HG03097 (cell line): ENCODE results near the gene ZNF385D.

Experiments
- ATAC-seq: cut with Tn5 transposase; IDR thresholded peaks from one replicate; pipeline ENCODE4 v1.9.1; 2021; ENCODE audit not compliant: unreplicated experiment, low FRiP score

The ZNF385D gene

DNA sequence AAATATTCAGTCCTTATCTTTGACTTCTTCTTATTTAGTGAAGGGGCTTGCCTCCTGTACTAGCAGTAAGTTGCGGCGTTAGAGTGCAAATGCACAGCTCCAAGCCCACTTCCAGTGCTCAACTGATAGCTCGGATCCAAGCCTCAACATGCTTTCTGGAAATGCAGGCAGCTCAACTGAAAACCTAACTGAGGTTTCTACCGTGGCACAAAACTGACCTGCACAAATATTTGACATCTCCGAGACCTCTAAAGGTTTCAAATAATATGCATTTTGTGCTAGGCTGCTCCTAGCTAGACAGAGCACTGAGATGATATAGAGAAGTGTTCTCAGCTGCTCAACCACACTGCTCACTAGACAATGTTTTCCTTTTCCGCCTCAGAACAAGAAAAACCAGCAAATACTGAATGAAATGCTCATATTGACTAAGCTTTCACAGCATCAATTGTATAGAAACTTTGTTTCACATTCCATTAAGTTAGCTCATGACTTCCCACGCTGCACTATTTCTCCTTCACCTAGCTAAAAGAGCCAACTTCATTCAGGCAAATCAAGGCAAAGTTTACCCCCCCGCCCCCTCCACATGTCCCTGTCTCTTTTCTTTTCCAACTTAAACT lies 822 bp downstream of the ZNF385D start:
- no peak for ATAC-seq

DNA sequence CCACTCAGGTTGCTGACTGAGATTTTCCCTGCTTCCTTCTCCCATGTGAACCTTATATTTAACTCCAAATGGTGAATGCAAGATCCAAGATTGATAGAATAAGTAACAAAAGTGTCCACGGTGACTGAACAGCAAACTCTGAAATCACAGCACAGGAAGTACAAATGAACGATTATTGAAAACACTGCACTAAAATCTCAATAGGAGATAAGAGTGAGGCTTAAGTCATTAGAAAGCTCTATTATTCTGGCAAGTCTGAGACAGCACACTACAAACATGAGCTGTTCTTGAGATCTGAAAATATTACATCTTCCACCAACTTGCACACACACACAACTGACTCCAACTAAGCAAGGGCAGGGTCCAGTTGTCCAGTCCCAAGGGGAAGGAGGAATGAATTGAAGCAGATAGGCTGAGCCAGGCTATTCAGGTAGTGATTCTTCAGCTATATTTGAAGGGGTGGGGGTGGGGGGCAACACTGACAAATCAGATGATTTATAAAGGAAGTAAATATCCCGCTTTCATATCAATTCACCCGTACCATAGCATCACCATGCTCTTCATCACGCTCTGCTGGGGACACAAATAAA lies 2.9 kb downstream of the ZNF385D start:
- ATAC-seq = no peak

DNA sequence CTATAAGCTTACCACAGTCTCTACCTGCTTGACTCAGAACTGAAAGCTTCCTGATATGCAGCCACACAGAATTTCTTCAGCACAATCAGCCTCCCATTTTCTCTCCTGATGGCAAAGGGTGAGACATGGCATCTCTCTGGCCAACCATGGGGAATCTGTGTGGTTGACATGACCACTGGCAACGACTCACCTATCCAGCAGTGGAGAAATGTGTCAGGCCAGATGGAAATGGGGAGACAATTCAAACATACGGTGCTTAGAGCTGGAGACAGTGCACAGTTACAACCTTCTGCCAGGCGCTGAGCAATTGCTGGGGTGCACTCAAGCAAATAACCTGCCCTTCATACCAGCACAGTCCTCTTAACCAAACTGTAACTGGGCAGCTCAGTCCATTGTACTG lies 3.6 kb downstream of the ZNF385D start:
- ATAC-seq = no peak

DNA sequence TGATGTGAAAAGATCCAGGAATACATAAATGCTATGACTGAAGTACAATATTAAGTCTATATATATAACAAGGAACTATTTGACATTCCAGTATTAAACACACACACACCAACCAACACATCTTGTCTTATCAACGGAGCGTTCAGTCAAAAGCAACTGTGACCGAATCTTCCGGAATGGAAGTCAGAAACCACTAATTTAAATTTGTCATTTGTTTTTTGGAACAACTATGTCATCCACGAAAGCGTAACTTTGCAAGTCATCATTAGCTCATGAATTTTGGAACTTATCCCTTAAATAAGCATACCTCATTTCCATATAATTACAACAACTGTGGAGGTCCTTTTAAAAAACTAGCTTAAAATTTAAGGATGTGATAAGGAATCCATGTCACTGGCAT lies 5.0 kb downstream of the ZNF385D start:
- ATAC-seq = no peak

DNA sequence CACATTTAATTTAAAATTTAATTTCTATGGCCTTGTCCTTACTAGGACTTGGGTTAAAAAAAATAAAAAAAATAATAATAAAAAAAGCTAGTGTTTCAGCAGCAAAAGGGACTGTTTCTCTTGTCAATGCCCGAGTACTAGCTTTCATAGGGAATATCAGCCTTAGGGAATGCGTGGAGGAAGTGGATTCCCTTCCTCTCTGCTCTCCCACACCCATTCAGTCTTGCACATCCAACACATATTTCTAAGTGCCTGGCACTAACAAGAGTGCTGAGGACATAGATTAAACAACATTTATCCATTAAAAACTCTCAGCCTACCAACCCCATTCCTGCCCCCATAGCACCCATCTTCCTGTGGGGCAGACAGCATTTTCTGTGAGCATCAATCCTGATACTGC lies 6.2 kb downstream of the ZNF385D start:
- no peak for ATAC-seq

DNA sequence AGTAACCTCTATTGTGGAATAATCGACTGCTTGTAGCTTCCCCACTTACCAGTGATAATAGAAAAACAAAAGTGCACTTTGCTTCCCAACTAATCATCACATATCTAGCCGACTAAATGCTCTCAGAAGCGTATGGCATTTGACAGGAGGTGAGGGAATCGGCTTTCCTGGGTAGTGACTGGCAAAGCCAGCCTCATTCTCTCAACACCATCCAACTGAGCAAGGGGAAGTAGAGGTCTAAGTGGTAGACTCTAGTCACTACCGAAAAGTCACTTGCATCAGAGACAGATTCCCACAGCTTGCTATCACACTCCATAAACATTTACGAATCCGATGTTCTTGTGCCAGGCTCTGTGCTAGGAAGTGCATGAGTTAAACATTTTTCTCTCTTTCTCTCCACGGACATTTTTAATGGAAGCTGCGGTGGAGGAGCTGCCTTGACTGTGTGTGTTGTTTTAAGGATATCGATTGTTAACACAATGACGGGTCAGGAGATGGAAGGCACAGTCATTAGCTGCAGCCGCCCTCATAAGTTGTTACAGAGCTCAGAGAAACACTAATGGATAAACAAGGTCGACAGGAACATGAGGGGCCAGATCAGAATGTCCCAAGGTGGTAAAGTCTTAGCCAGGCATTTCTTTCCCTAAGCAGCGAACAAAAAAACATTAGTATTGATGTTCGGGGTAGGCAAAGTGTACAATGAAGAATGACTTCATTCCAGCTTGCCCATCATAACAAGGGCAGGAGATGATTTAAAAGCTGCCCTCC lies 11.9 kb downstream of the ZNF385D start:
- no peak for ATAC-seq

DNA sequence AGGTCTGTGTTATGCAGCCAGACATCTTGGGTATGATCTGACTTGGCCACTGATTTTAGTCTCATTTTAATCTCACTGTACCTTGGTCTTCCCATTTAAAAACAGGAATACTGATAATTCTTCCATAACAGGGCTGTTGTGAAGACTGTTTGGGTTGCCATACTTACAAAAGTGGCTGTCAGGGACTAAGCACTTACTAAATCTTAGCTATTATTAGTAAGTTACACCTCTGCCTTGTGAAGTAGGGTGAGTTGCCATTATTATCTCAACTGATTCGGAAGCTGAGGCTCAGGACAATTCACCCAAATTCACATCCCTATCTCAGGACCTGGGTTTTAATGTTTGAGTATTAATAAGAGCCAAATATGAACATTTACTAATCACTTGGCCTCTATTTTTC lies 12.7 kb downstream of the ZNF385D start:
- no peak for ATAC-seq

DNA sequence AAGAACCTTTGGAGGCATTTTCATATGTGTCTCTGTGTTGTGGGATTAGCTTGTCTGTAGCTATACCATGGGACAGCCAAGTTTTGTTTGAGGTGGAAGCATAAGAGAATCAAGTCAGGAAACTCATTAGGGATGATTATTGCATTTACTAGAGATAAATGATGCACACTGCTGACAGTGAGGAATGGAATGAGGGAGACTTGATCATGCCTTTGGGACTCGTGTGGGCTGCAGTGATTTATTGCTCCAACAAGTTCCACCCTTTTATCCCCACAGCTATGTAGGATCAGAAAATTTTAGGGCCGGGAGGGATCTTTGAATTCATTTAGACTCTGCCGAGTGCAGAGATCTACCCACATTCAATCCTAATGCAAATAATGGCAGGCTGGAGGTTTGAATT lies 16.3 kb downstream of the ZNF385D start:
- no peak for ATAC-seq

- no peak for ATAC-seq
These were observed 21.0 kb downstream of the ZNF385D start for GRCh38 chr3:21729888-21730459.

- no peak for ATAC-seq
These were observed 21.7 kb downstream of the ZNF385D start for GRCh38 chr3:21729331-21729730.

DNA sequence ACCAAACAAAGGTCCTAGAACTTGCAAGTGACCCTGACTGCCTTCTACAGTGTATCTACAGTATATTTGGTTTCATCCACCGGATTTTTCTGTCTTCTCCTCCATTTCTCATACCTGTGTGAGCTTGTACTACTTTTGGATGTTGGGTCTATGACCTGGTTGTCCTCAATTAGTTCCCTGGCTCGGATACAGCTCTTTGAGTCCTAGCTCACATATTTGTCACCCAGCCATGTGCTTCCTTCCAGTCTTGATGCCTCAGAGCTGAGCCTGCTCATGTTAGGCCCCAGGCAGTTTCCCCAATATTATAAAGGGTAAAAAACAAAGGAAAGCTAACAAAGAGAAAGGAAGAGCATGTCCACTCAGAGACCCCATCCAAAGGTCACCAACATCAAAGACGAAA lies 28.2 kb downstream of the ZNF385D start:
- ATAC-seq = no peak

DNA sequence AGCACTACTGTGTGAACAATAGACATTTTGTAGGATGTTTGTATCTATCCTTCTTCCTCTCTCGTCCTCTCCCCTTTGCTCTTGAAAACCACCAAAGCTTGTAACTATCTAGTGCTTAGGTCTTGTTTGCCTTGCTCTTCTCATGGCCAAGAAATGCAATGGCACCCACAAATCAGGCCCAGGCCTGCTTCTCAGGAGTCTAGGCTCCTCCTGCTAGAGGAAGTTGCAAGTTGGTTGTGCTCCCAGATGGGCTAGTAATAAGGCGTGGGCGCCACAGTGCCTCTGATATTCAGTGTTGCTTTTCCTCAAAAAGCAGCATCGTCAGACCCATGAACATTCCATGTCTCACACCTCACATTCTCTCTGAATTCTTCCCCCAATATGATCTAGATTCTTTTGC lies 28.7 kb downstream of the ZNF385D start:
- no peak for ATAC-seq

GRCh38 chr3:21718943-21719591 lies 31.9 kb downstream of the ZNF385D start:
- no peak for ATAC-seq

GRCh38 chr3:21718161-21718765 lies 32.7 kb downstream of the ZNF385D start:
- no peak for ATAC-seq

GRCh38 chr3:21715662-21716061 lies 35.3 kb downstream of the ZNF385D start:
- ATAC-seq = no peak

- ATAC-seq = no peak
These were observed 45.2 kb downstream of the ZNF385D start for GRCh38 chr3:21705769-21706168.

DNA sequence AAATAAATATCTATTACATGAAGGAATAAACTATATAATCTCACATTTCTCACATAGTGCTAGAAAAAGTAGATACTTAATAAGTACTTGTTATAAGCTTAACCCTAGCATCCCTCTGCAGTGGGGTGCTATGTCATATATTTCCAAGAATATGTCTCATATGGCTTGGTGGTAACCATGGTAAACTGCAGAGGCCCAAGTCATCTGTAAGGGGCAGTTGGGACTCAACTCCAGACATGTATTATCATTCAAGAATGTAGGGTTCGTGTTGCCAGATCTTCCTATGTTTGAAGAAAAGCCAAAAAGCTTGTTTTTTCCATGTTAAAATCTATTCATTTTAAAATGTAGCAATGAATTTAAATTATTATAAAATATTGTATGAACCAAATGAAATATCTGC lies 46.2 kb downstream of the ZNF385D start:
- no peak for ATAC-seq

GRCh38 chr3:21703291-21703690 lies 47.7 kb downstream of the ZNF385D start:
- ATAC-seq = no peak

DNA sequence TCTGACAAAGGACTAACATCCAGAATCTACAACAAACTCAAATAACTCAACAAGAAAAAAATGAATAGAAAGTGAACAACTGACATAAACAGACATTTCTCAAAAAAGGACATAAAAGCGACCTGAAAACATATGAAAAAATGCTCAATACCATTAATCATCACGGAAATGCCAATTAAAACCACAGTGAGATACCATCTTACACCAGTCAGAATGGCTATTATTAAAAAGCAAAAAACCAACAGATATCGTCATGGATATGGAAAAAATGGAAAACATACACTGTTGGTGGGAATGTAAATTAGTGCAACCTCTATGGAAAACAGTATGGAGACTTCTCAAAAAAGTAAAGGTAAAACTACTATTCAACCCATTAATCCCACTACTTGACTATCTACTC lies 53.3 kb downstream of the ZNF385D start:
- no peak for ATAC-seq

GRCh38 chr3:21694506-21694905 lies 56.5 kb downstream of the ZNF385D start:
- ATAC-seq = no peak

DNA sequence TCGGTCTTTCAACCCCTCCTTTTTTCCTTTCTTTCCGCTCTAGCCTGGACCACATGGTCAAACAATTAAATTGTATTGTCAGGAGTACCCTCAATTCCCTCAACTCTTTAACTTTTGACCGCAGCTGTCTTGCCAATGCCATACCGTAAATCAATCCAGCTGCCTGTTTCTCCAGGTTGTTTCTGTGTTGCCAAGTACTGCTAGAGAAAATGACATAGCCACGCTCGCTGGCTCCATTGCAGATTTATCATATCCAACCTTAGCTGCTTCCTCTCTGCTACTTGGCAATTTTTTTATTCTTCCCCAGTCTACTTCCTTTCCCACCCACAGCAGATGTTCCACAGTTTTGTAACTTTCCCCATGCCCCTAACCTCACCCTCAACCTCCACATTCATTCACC lies 60.0 kb downstream of the ZNF385D start:
- no peak for ATAC-seq
